ENCODE data around the gene NGFR.
"Not testable (repeated sequence)": the region's sequence is repeated elsewhere in the genome, so short reads cannot be mapped to it uniquely, and the experiment has no call there.

Gene NGFR

GRCh38 chr17:49496867-49497147 lies 1.7 kb downstream of the NGFR start:
- no peak for DNase-seq

- DNase-seq, result no peak
Measured at GRCh38 chr17:49497148-49498028, 2.3 kb downstream of the NGFR start.

DNA sequence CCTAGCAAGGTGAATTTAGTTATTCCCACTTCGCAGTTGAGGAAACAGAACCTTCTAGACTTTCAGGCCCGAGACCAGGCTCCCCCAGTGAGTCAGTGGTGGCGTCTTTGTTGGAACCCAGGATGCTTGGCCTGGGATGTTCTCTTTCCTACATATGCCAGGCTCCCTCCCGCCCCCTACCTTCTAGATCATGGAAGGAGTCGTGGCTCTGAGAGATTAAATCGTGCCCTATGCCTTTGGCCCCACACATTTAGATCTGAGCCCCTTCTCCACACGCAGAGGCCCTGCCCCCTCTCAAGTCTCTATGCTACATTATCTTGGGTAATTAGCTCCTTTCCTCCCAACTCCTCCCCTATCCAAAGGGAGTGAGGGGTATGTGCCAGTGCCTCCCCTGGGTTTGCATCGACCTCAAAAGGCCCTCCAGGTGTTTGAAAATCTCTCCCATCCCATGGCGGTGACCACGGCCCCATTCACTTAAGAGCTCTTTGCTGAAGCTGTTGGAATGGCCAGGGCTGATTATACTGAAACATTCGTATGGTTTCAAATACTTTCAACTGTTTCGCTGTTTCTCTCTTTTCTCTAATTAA lies 3.0 kb downstream of the NGFR start:
- no peak for DNase-seq

DNA sequence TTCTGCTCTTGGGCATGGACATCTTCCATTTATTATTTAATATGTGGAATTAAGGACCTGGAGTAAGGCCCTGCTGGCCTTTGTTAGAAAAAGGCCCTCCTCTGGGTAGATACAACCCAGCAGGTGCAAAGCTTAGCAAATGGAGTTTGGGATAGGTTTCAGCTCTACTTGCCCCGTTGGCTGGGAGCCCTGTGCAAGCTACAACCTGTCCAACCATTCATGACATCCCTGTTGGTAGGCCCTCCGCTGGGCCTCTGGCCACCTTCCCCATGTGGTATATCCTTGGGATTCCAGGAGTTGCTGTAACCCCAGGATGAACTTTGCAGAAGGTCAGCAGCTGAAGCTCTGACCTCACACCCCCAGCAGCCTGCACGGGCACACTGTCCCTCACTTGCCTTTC lies 6.4 kb downstream of the NGFR start:
- DNase-seq, result no peak

DNA sequence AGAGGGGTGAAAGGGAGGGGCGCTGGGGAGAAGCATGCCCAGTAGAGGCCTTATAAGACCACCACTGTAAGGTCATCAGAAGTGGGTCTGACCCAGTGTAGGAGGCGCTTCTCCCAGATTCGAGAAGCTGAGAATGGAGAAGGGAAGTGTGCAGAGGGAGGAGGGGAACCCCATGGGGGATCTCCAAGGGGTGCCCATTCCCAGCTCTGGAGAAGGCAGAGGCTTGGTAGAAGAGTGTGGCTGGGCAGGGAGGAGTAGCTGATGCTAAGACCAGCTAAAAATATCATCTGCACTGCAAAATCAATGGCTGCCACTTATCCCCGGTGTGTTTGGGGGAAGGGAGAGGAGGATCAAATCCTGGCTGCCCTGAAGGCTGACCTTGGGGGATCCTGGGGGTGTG lies 7.2 kb downstream of the NGFR start:
- DNase-seq, result no peak

DNA sequence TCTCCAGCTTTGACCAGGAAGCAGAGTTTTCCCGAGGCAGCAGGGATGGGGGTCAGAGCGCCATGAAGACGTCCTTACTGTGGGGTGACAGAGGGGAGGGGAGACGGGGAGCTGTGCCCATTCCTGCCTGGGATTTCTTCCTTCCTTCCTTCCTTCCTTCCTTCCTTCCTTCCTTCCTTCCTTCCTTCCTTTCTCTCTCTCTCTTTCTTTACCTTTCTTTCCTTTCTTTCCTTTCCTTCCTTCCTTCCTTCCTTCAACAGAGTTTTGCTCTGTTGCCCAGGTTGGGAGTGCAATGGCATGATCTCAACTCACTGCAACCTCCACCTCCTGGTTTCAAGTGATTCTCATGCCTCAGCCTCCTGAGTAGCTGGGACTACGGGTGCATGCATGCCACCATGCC lies 7.6 kb downstream of the NGFR start:
- not testable (repeated sequence) for DNase-seq

DNA sequence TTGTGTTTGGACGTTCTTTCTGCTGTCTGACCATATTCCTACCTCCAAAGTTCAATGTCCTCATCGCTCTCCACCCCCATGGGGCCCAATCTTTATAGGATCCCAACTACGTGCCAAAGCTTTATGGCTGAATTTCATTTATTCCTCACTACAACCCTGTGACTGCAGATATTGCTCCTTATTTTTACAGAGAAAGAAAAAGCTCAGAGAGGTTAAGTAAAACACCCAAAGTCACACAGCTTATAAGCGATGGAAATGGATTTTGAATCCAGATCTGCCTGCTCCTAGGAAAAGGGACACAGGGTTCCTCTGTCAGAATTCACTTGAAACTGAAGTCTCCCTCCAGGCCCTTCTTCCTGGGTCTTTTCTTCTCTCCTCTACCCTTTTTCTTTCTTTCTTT lies 9.3 kb downstream of the NGFR start:
- no peak for DNase-seq

DNA sequence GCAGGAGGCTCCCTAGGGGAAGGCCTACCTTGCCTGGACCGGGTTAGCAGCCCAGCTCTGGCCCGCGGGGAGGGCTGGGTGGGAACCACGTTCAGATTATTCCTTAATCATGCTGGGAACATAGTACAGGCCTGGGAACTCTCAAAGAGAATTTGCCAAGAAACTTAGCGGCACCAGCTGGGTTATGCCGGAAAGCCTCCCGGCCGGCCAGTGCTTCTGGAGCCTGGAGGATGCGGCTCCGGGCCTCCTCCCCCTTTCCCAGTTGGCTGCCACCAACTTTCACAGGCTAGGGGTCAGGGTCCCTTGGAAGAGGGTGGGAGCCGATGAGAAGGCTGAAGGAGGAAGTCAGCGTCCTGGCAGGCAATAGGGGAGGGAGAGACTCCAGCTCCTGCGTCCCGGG lies 10.8 kb downstream of the NGFR start:
- no peak for DNase-seq

GRCh38 chr17:49506282-49506681 lies 11.2 kb downstream of the NGFR start:
- no peak for DNase-seq

- DNase-seq, result no peak
Measured at GRCh38 chr17:49508061-49508865, 13.2 kb downstream of the NGFR start.

DNA sequence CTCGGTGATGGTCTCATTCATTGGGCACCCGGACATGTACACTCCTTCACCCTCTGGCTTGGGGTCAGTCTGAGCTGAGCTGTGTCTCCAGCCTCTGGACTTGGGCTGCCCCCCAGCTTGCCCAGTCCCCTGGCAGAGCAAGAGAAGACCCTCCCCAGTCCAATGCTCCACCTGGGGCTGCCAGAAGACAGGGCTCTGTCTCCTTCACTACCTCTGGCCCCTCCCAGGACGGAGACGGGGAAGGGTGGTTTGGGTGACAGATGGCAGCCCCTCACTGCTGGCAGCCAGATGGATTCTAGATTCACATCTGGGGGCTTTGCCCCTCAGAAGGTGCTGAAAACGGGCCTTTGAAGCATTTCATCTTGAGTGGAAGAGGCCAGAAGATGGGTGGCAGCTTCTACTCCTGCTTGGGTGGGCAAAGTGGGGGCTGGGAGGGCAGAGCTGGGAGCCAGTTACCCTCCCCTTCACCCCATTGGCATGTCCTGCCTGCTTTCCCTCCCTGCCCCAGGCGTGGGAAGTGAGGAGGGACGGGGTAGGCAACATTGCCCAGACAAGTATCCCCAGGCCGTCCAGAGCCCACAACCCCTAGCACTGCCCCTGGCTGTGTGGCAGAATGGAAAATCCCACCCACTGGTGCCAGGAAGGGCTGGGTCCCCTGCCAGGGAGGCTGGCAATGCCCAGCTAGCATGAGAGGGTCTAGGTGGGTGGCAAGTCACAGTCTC lies 13.9 kb downstream of the NGFR start:
- DNase-seq, result no peak

DNA sequence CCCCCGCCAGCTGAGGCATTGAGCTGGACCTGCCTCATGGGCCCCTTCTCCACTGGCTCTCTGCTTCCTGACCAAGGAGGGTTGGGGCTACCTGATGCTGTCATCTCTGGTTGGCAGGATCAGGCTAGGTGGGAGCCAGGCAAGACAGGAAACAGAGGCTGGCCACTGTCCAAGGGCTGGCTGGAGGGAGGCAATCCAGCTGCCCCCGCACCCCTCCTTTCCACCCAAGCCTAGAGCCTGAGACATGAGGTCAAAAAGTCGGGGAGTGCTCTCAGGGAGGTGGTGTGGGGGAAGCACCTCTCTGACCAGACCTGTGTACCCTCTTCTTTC lies 14.5 kb downstream of the NGFR start:
- DNase-seq, result no peak

DNA sequence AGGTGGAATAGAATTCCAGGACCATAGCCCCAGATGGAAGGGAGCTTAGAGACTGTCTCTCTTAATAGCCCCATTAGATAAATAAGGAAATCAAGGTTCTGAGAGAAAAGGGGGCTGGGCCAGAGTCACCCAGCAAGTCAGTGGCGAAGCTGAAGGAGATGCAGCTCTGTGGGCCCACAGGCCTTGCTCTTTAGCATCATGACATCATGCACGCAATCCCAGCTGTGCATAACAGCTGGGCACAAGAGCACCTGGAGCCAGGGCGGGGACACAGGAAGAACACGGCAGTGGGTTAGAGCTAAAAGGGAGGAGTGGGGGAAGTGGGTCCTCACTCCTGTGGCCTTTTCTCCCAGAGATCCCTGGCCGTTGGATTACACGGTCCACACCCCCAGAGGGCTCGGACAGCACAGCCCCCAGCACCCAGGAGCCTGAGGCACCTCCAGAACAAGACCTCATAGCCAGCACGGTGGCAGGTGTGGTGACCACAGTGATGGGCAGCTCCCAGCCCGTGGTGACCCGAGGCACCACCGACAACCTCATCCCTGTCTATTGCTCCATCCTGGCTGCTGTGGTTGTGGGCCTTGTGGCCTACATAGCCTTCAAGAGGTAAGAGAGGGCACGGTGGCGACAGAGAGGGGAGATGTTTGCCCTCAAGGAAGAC lies 15.1 kb downstream of the NGFR start:
- DNase-seq, result no peak

GRCh38 chr17:49510720-49511110 lies 15.6 kb downstream of the NGFR start:
- DNase-seq, result no peak

DNA sequence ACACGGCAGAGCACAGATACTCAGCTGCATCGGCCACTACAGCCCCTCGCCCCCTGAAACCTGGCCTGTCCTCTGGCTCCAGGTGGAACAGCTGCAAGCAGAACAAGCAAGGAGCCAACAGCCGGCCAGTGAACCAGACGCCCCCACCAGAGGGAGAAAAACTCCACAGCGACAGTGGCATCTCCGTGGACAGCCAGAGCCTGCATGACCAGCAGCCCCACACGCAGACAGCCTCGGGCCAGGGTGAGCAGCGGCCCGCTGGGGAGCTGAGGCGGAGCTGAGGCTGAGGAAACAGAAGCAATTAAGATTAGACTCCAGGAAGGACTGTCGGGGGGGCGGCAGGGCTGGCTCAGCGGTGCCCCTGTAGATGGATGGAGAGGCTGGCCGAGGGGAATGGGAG lies 16.7 kb downstream of the NGFR start:
- no peak for DNase-seq

DNA sequence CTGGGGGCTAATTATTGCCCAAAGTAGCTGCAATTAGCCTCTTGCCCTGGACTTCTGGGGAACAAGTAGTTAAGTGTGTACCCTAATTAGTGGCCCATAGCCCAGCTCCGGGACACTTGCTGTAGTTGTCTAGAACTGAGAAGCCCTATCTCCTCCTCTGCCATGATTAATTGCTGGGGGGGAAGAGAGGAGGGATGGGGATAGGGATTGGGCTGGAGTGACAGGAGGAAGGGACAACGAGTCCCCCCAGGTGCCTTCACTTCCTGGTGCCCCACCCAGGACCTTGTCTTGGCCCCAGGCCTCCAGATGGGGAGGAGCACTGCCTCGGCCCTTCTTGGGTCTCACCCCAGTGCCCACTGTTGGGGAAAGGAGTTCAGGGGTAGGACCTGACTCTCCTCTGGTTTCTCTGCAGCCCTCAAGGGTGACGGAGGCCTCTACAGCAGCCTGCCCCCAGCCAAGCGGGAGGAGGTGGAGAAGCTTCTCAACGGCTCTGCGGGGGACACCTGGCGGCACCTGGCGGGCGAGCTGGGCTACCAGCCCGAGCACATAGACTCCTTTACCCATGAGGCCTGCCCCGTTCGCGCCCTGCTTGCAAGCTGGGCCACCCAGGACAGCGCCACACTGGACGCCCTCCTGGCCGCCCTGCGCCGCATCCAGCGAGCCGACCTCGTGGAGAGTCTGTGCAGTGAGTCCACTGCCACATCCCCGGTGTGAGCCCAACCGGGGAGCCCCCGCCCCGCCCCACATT lies 17.4 kb downstream of the NGFR start:
- DNase-seq, result no peak

DNA sequence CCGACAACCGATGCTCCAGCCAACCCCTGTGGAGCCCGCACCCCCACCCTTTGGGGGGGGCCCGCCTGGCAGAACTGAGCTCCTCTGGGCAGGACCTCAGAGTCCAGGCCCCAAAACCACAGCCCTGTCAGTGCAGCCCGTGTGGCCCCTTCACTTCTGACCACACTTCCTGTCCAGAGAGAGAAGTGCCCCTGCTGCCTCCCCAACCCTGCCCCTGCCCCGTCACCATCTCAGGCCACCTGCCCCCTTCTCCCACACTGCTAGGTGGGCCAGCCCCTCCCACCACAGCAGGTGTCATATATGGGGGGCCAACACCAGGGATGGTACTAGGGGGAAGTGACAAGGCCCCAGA lies 17.9 kb downstream of the NGFR start:
- DNase-seq, result no peak

DNA sequence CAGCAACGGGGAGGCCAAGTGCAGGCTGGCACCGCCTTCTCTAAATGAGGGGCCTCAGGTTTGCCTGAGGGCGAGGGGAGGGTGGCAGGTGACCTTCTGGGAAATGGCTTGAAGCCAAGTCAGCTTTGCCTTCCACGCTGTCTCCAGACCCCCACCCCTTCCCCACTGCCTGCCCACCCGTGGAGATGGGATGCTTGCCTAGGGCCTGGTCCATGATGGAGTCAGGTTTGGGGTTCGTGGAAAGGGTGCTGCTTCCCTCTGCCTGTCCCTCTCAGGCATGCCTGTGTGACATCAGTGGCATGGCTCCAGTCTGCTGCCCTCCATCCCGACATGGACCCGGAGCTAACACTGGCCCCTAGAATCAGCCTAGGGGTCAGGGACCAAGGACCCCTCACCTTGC lies 18.5 kb downstream of the NGFR start:
- DNase-seq, result no peak

DNA sequence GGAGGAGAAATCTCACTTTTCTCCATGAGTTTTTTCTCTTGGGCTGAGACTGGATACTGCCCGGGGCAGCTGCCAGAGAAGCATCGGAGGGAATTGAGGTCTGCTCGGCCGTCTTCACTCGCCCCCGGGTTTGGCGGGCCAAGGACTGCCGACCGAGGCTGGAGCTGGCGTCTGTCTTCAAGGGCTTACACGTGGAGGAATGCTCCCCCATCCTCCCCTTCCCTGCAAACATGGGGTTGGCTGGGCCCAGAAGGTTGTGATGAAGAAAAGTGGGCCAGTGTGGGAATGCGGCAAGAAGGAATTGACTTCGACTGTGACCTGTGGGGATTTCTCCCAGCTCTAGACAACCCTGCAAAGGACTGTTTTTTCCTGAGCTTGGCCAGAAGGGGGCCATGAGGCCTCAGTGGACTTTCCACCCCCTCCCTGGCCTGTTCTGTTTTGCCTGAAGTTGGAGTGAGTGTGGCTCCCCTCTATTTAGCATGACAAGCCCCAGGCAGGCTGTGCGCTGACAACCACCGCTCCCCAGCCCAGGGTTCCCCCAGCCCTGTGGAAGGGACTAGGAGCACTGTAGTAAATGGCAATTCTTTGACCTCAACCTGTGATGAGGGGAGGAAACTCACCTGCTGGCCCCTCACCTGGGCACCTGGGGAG lies 19.1 kb downstream of the NGFR start:
- DNase-seq, result no peak

GRCh38 chr17:49515196-49515770 lies 20.2 kb downstream of the NGFR start:
- peak; percentile 20 for DNase-seq

DNA sequence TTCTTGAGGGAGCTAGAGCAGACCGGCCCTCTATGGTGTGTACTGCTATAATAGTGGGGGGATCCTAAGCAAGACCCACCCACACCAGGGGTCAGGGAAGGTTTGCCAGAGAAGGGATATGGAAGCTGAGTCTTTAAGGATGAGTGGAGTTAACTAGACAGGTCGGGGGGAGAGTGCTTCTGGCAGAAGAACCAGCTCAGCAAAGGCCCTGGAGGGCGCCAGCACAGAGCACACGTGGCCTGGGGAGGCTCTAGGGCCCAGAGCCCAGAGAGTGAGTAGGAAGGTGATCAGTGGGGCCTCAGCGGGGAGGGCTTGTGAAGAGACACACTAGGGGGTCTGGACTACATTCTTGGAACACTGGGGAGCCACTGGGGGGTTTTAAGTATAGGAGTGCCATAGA lies 21.1 kb downstream of the NGFR start:
- DNase-seq, result no peak

Measured in CD4-positive, alpha-beta T cell treated with Interferon gamma for 1 hour (primary cell).